Measurements from ENCODE around the gene PADI4. TPM values are rescaled to one million over a fixed set of nuclear protein-coding genes. Genes with fewer than 3 reads are reported as not detected.

Gene PADI4
- total and polyA plus RNA-seq, 2 donors (not counting 3 experiments of a cell fraction or from before 2014, with no cell fraction given) = not detected

DNA sequence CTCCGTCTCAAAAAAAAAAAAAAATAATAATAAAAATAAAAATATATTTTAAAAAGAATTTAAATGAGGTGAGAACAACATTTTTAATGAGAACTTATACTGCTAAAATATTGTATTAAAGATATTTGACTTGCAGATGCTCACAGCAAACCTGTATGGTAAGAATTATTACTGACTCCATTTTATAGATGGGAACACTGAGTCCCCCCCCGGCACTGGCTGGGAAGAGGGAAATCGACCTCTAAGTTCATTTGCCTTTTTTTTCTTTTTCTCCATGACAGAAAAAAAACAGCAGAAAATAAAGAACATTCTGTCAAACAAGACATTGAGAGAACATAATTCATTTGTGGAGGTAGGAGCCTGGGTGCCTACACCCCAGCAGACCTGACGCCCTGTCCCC is 50.6 kb downstream of the PADI4 start:
- dilution Hi-C loops (cut with MboI; ENCODE audit: extremely low pct_ligation_motif_present, low sequenced_read_pairs) (no loop called here), intact Hi-C loops (cut with micrococcal nuclease) (no loop called here)
- H2AFZ ChIP-seq (ENCODE audit: low read depth, low read length) = no peak overlapping the region
- H3K9me3 ChIP-seq (replicated peaks; ENCODE audit: control insufficient read depth, insufficient read depth, low read length) = no peaks in the 10 kb centered on the region
- no peak overlapping the region for H3K4me3 ChIP-seq (replicated peaks in 1 of 3; ENCODE audit: insufficient read depth in 1 of 3, low read depth in 1 of 3, low read length in 3 of 3)
- H3K27me3 ChIP-seq (ENCODE audit: control insufficient read depth in 2 of 2, insufficient read depth in 2 of 2, low read length in 2 of 2) = no peaks in the 10 kb centered on the region
- H3K9me1 ChIP-seq (replicated peaks; ENCODE audit: control insufficient read depth, extremely low read depth, insufficient read depth, low read length) = no peaks in the 10 kb centered on the region
- no peaks in the 10 kb centered on the region for H4K20me1 ChIP-seq (replicated peaks; ENCODE audit: control insufficient read depth, extremely low read depth, insufficient read depth, low read length)
- ChIA-PET CTCF (no interaction called here), POLR2A (no interaction called here)
- no peaks in the 10 kb centered on the region for H3K36me3 ChIP-seq (ENCODE audit: control insufficient read depth in 2 of 2, extremely low read depth in 1 of 2, insufficient read depth in 2 of 2, low read length in 2 of 2)
- FAIRE-seq (no peak), DNase-seq (ENCODE audit: low read depth, low spot score) (no peak)
- TF ChIP-seq CTCF (IDR thresholded peaks at IDR 0.05; ENCODE audit: extremely low read depth in 1 of 2, insufficient read depth in 1 of 2, low read depth in 1 of 2, low read length in 2 of 2) = no peak
- TF ChIP-seq, protein P1, sequence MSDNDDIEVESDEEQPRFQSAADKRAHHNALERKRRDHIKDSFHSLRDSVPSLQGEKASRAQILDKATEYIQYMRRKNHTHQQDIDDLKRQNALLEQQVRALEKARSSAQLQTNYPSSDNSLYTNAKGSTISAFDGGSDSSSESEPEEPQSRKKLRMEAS (IDR thresholded peaks at IDR 0.05; ENCODE audit: insufficient read depth, insufficient read length) = no peak
- no peak for TF ChIP-seq MYC (IDR thresholded peaks at IDR 0.05; ENCODE audit: low read depth, low read length)
- no peak for TF ChIP-seq POLR2AphosphoS5 (IDR thresholded peaks at IDR 0.05; ENCODE audit: insufficient read depth, low read depth, low read length)
- TF ChIP-seq JUN (IDR thresholded peaks at IDR 0.05; ENCODE audit: borderline replicate concordance, insufficient read depth, insufficient read length, low read depth) = no peak
- TF ChIP-seq POLR2A (IDR thresholded peaks at IDR 0.05; ENCODE audit: low read depth, low read length) = no peak
- no peak for TF ChIP-seq FOS (IDR thresholded peaks at IDR 0.05; ENCODE audit: borderline replicate concordance, insufficient read depth, low read length)
- no peak for TF ChIP-seq GATA2 (IDR thresholded peaks at IDR 0.05; ENCODE audit: insufficient read depth, insufficient read length, low read depth, low read length)
- no peak for TF ChIP-seq EZH2 (IDR thresholded peaks at IDR 0.05; ENCODE audit: borderline replicate concordance, low read depth, low read length, severe bottlenecking)
- H3K4me2 ChIP-seq (ENCODE audit: insufficient read depth, low read length) = no peak overlapping the region
- no peaks in the 10 kb centered on the region for H3K4me1 ChIP-seq (ENCODE audit: control insufficient read depth, extremely low read depth, insufficient read depth, low read length)
- BruUV-seq (replicated peaks) = no TSS peak
- H3K9ac ChIP-seq (replicated peaks; ENCODE audit: extremely low read depth, insufficient read depth, low read length) = no peak overlapping the region
- H3K79me2 ChIP-seq (ENCODE audit: control insufficient read depth, insufficient read depth, low read length) = no peaks in the 10 kb centered on the region
- H3K27ac ChIP-seq (ENCODE audit: insufficient read depth, low read depth, low read length) = no peak overlapping the region
